Skeletal muscle satellite cell (primary cell): ENCODE measurements around the gene APOBEC3B.
"Not testable (repeated sequence)": the region's sequence is repeated elsewhere in the genome, so short reads cannot be mapped to it uniquely, and the experiment has no call there.

Experiments
- H3K27me3 ChIP-seq: 2 replicates; pipeline ENCODE4 v1.7.0; 2013; ENCODE audit warnings: low read length; ENCODE audit not compliant: control insufficient read depth, insufficient read depth
- H3K36me3 ChIP-seq: 2 replicates; pipeline ENCODE4 v1.7.0; 2013; ENCODE audit warnings: mild to moderate bottlenecking, control low read depth, low read length; ENCODE audit not compliant: insufficient read depth
- H3K4me1 ChIP-seq: 2 replicates; pipeline ENCODE4 v1.7.0; 2013; ENCODE audit warnings: low read length; ENCODE audit not compliant: control insufficient read depth, insufficient read depth
- H3K4me2 ChIP-seq: 2 replicates; pipeline ENCODE4 v1.7.0; 2013; ENCODE audit warnings: mild to moderate bottlenecking, low read length
- H3K4me3 ChIP-seq: 2 replicates; pipeline ENCODE4 v1.7.0; 2013; ENCODE audit warnings: low read length
- H3K9ac ChIP-seq: 2 replicates; pipeline ENCODE4 v1.7.0; 2013; ENCODE audit warnings: mild to moderate bottlenecking, low read depth, low read length, moderate library complexity
- H3K9me3 ChIP-seq: replicated peaks from 2 replicates; pipeline ENCODE4 v1.7.0; 2013; ENCODE audit warnings: mild to moderate bottlenecking, control low read depth, low read length

The APOBEC3B gene

DNA sequence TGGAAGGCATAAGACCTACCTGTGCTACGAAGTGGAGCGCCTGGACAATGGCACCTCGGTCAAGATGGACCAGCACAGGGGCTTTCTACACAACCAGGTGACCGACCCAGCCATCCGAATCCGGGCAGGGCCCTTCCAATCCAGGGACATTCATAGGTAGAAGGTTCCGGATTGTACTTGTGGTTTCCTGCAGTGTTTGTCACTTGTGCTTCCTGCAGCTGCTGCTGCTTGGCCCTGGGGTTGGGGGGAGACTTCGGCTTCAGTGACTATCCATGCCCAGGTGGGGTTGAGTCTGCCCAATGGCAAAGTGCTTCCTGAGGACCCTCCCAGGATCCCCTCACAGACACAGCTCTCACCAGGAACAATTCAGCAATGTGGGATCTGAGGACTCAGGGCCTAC is 22.6 kb upstream of the APOBEC3B start:
- Histone ChIP-seq H3K4me1 (no peaks in the 10 kb centered on the region), H3K36me3 (no peaks in the 10 kb centered on the region), H3K9me3 (no peaks in the 10 kb centered on the region), H3K27me3 (peaks cover 52% of the 10 kb centered on the region), H3K4me3 (no peak overlapping the region), H3K9ac (no peak overlapping the region), H3K4me2 (no peak overlapping the region)

DNA sequence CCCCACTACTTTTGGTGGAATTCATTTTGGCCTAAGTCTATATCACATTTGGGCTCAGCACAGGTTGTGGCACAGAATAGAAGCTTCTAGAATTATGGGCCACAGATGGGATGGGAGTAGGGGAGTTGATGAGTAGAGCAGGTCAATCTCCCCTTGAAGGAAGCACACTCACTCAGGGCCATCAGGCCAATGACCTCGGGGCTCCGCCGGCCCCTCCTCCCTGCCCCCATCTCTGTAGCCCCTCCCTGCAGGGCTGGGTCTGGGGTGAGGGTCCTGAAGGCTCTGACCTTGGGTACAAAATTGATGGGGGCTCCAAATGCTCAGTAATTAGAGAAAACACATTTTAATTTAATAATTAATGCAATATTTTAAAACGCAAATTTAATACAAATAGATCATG is 21.5 kb upstream of the APOBEC3B start:
- not testable (repeated sequence) for H3K9ac ChIP-seq, H3K4me3 ChIP-seq, H3K9me3 ChIP-seq, H3K4me2 ChIP-seq, H3K36me3 ChIP-seq, H3K4me1 ChIP-seq
- H3K27me3 ChIP-seq, result peaks cover 52% of the 10 kb centered on the region

DNA sequence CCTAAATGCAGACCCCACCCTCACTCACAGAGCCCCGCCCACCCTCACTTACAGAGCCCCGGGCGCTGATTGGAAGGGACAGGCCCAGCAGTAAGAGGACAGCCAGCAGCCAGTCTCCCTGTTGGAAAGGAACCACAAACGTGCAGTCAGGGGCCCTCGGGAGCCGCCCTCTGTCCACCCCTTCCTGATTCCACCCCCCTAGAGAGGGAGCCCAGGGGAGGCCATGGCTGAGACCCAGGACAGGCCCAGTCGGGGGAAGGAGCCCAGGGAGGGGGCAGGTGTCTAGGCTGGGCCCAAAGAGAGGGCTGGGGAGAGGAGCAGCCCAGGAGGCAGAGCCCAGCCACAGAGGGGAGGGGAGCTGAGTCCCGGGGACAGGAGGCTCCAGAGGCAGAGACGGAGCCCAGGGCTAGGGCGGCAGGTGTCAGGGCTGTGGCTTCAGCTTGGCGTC is 18.8 kb upstream of the APOBEC3B start:
- H3K9ac ChIP-seq, H3K4me3 ChIP-seq, H3K9me3 ChIP-seq, H3K4me2 ChIP-seq, H3K36me3 ChIP-seq, H3K4me1 ChIP-seq: not testable (repeated sequence)
- peaks cover 59% of the 10 kb centered on the region for H3K27me3 ChIP-seq

DNA sequence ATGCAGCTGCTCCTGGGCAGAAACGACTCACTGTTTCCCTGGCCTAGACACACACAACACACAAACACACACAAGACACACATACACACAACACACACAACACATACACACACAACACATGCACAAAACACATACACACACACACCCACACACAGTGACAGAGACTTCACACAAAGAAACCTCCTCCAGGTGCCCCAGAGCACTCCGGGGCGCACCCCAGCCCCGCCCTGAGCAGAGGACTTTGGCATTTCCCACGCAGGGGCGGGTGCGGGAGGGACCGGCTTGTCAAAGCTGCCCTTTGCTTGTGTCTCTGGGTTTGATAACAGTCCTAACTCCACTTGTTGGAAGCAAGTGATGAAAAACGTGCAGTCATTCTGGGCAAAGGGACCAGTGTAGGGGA is 18.3 kb upstream of the APOBEC3B start:
- Histone ChIP-seq H3K4me1 (no peaks in the 10 kb centered on the region), H3K9ac (no peak overlapping the region), H3K9me3 (no peaks in the 10 kb centered on the region)

DNA sequence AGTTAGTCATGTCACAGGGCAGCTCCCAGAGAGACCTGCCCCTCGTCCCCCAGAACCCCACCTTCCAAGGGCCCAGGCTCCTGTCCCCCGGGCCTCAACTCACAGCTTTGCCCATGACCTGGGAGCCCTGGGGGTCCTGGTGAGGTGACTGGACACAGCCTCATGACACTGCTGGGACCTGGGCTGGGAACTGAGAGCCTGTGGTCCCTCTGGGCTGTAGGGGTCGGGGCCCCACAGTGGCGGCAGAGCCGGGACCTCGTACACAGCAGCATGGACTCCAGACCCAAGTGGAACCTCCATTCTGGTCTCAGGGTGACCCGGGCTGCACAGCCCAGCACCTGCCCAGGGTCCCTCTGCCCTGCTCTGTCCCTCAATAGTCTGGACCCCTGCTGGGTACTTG is 17.8 kb upstream of the APOBEC3B start:
- Histone ChIP-seq H3K4me3 (no peak overlapping the region), H3K36me3 (no peaks in the 10 kb centered on the region), H3K9ac (no peak overlapping the region), H3K27me3 (peaks cover 62% of the 10 kb centered on the region), H3K4me2 (no peak overlapping the region), H3K4me1 (no peaks in the 10 kb centered on the region), H3K9me3 (no peaks in the 10 kb centered on the region)

More for the DNA sequence above, 18.3 kb upstream of the APOBEC3B start:
- Histone ChIP-seq H3K4me2 (no peak overlapping the region), H3K4me3 (no peak overlapping the region), H3K27me3 (peaks cover 62% of the 10 kb centered on the region), H3K36me3 (no peaks in the 10 kb centered on the region)

DNA sequence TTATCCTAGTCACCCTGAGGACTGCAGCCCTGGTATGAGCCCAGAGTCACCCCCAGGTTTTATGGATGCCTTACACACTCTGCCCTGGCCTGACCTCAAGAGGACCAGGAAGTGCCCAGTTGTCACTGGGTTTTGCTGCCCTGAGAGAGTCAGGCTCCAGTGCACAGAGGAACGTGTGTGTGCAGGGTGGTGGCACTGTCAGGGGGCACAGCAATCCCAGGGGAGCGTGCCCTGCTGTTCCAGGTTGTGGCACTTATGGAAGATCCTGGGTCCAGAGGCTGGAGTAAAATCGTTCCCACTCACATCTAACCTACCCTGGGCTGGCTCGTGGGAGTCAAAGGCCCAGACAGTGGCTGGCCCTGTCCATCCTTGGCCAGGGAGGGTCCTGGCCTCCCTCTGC is 17.2 kb upstream of the APOBEC3B start:
- H3K9ac ChIP-seq, result no peak overlapping the region
- H3K27me3 ChIP-seq, result peaks cover 58% of the 10 kb centered on the region
- H3K4me2 ChIP-seq, result no peak overlapping the region
- H3K4me1 ChIP-seq, result no peaks in the 10 kb centered on the region
- H3K36me3 ChIP-seq, result no peaks in the 10 kb centered on the region
- H3K9me3 ChIP-seq, result no peaks in the 10 kb centered on the region
- no peak overlapping the region for H3K4me3 ChIP-seq

DNA sequence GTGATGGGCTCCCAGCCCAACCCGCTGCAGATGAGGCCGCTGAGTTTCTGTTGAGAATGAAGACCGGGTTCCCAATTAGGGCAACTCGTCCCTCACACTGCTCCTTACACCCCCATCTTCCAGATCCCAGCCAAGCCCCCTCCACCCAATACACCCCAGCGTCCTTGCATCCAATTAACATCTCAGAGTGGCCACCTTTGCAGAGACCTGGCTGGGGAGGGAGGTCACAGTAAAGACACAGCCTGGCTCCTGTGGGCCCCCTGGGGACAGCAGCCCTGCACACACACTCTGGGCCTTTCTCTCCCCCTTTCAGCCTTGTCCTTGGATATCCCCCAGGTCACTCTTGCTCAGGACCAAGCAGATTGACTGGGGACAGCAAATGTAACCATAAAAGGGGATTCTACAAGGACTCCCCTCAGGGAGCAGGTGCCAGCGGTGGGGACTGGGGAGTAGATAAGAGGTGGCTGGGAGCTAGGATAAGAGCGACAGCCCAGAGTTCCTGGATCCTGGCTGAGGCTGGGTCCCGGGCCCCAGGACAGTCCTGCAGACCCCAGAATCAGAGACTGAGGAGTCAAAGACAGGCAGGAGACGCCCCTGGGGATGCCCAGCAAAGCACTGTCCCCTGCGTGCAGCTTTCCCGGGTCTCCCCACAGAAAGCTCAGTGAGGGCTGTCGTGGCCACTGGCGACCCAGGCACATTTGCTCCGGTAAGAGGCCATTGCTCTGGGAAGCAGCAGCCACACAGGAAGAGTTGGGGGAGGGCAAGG is 16.4 kb upstream of the APOBEC3B start:
- Histone ChIP-seq H3K27me3 (peaks cover 62% of the 10 kb centered on the region), H3K4me3 (no peak overlapping the region), H3K9me3 (no peaks in the 10 kb centered on the region), H3K4me1 (no peaks in the 10 kb centered on the region), H3K9ac (no peak overlapping the region), H3K4me2 (no peak overlapping the region), H3K36me3 (no peaks in the 10 kb centered on the region)

DNA sequence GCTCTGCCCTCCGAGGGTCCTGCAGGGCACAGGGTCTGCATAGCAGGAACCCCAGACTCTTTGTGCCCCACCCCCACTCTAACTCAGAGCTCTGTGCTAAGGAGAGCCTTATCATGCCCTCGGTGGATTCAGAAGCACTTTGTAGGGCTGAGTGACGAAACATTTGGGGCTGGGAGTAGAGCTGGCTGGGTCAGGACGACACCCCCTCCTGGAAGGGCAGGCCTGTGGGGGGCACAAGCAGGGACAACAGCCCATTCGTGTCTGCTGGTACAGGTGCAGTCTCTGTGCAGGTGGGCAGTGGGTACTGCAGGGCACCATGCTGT is 15.8 kb upstream of the APOBEC3B start:
- no peak overlapping the region for H3K4me3 ChIP-seq
- H3K9ac ChIP-seq, result no peak overlapping the region

DNA sequence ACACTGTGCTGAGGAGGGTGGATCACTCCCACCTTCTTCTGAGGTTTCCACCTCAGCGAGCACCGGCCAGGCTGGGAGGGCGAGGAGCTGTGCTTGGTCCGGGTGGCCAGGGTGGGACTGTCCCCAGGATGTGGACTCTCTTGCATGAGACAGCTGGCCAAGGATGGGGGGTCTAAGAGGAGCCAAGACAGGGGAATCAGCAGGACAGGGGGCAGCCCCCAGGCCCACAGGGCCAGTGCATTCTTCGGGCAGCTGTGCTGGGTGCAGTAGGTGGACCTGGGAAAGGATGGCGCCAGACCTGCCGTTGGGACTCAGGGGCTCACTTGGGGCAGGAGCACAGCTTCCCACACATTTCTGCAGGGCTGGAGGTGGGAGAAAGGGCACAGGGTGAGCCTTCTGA is 15.2 kb upstream of the APOBEC3B start:
- Histone ChIP-seq H3K27me3 (peaks cover 70% of the 10 kb centered on the region), H3K9me3 (no peaks in the 10 kb centered on the region)

More for the DNA sequence above, 15.8 kb upstream of the APOBEC3B start:
- Histone ChIP-seq H3K4me2 (no peak overlapping the region), H3K4me1 (no peaks in the 10 kb centered on the region), H3K27me3 (peaks cover 68% of the 10 kb centered on the region), H3K9me3 (no peaks in the 10 kb centered on the region), H3K36me3 (no peaks in the 10 kb centered on the region)

DNA sequence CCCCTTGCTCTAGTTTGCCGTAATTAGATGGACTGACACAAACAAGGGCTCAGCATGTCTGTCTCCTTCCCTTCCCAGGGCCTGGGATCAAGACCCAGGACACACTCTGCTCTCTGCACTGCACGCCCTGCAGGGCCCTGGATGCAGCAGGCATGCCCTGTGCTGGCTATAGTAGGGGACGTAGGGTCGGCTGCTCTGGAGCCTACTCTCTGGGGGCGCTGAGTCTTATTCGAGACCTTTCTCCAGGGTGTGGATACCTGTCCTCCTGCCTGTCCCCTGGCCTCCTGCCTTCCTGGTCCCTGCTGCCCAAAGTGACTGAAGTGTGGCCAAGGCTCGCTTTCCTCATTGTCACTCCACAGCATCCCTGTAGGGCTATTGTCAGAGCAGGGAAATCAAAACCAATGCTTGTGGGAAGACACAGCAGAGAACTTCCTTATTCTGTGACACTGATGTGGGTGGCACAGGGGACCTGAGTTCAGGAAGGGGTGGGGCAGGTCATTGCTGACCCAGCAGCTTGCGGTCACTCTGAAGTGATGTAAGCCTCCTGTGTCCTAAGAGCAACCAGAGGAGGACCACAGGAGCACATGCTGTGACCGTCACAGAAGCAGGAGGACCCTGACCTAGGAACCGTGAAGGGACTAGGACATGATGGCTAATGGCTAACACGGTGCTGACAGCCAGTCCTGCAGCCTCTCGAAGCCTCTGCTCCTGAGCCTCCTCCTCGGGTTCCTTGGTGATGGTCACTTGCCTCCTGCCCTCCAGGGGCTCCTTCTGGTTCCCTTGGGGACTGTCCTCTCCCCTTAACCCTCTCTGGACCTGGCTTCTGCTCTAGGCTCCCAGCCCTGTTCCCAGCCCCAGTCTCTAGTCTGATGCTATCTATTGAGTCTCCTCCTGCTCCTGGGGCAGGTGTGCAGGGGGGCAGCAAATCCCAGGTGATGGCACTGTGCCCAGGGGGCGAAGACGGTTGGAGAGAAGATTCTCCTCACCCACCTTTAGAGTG is 14.4 kb upstream of the APOBEC3B start:
- H3K36me3 ChIP-seq, result no peaks in the 10 kb centered on the region

More for the DNA sequence above, 15.2 kb upstream of the APOBEC3B start:
- Histone ChIP-seq H3K4me3 (no peak overlapping the region), H3K4me2 (no peak overlapping the region), H3K4me1 (no peaks in the 10 kb centered on the region), H3K36me3 (no peaks in the 10 kb centered on the region), H3K9ac (no peak overlapping the region)

DNA sequence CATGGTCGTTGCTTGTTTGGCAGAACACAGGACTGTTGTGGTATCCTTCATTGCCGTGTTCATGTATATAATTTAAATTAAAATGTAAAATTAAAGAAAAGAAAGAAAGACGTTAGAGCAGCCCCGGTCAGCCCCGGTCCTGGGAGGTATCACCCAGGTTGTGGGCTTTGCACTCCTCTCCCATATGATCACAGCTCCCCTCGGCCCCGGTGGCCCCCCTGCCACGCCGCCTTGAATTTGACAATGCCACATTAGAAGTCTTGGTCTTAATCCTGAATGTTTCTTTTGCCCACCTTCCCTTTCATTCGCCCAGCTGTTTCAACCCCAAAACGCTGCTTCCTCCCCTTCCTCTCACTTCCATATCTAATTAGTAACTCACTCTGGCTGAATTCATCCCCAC is 13.3 kb upstream of the APOBEC3B start:
- Histone ChIP-seq H3K9me3 (no peaks in the 10 kb centered on the region), H3K9ac (no peak overlapping the region), H3K4me3 (no peak overlapping the region), H3K36me3 (no peaks in the 10 kb centered on the region), H3K27me3 (peaks cover 67% of the 10 kb centered on the region), H3K4me1 (no peaks in the 10 kb centered on the region), H3K4me2 (no peak overlapping the region)

More for the DNA sequence above, 14.4 kb upstream of the APOBEC3B start:
- Histone ChIP-seq H3K4me3 (no peak overlapping the region), H3K9me3 (no peaks in the 10 kb centered on the region), H3K4me1 (no peaks in the 10 kb centered on the region), H3K4me2 (no peak overlapping the region), H3K27me3 (peaks cover 70% of the 10 kb centered on the region), H3K9ac (no peak overlapping the region)
